ENCODE measurements around the gene RPL14. TPM values are rescaled to one million over a fixed set of nuclear protein-coding genes. Genes with fewer than 3 reads are reported as not detected.

RPL14 gene
- total RNA-seq (100 to 1,000 TPM; 149 to 615 TPM), polyA plus RNA-seq (ENCODE audit: insufficient read length in 2 of 2) (1,000 to 10,000 TPM; 1,071 to 1,146 TPM)
- long read RNA-seq, donor 1, full-length matches to known transcripts, result 435 of 489 reads
- long read RNA-seq, donor 1, partial matches to known transcripts, result 38 of 489 reads
- long read RNA-seq, donor 1, other reads (novel, unspliced or antisense), result 16 of 489 reads
- long read RNA-seq, donor 2, full-length matches to known transcripts, result 239 of 266 reads
- long read RNA-seq, donor 2, partial matches to known transcripts, result 27 of 266 reads
- long read RNA-seq, donor 2, other reads (novel, unspliced or antisense), result 0 of 266 reads
- long read RNA-seq, donor 3, full-length matches to known transcripts, result 300 of 364 reads
- long read RNA-seq, donor 3, partial matches to known transcripts, result 59 of 364 reads
- long read RNA-seq, donor 3, other reads (novel, unspliced or antisense), result 5 of 364 reads
- long read RNA-seq, donor 4, full-length matches to known transcripts, result 895 of 1,200 reads
- long read RNA-seq, donor 4, partial matches to known transcripts, result 277 of 1,200 reads
- long read RNA-seq, donor 4, other reads (novel, unspliced or antisense), result 28 of 1,200 reads

DNA sequence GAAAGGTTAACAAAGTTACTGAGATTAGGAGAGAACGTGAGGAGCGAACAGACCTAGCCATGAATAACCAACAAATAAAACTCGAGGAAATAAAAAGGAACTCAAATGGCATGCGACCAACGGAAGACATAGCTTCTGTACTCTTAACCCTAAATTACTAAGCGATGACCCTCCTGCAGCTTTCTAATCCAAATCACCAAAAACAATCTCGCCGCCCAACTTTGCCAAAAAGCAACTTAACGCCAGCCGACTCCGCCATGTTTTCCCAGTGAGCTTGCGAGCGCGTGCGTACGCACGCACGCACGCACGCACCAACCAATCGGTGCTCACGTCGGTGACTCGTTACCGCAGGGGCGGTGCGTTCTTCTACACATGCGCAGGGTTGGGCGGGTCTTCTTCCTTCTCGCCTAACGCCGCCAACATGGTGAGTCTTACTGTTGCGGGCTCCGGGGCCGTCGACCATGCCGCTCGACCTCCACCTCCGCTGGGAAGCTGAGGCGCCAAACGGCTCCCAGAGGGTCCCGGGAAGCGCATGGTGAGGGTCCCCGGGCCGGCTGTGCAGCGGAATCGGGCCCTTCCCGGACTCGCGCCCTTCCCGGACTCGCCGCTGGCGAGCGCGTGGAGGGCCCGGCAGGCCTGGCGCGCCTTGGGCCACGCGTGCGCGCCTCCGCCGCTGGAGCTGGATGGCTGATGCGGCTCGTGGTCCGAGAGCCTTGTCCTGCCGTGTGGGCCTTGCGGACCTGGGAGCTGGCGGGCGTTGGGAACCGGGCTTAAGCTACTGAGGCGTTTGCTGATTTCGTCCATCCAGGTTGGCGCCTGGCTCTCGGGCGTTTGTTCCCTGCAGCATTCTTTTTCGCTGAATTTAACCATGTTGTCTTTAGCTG, at the start of gene RPL14:
TSS of gene RPL14 (plus strand) at position 400 of the 884 bp plus-strand sequence. CDS start at position 533, 133 bp downstream.
- no peaks in the 10 kb centered on the region for H3K9me3 ChIP-seq (ENCODE audit: control insufficient read depth, insufficient read depth, low read length)
- peaks cover 28% of the 10 kb centered on the region for H3K36me3 ChIP-seq (ENCODE audit: control insufficient read depth, insufficient read depth, low read length)
- DNase-seq (ENCODE audit: low read depth in 4 of 6, low spot score in 6 of 6), result peak; percentile 85 to 99 (median 94)
- peak within 1 kb of the TSS; percentile 91 for H3K27ac ChIP-seq (ENCODE audit: low read depth, low read length)
- peak within 1 kb of the TSS; percentile 78 for H3K4me3 ChIP-seq (ENCODE audit: low read depth, low read length)
- WGBS (ENCODE audit: insufficient coverage), result under 1% methylated on average over 73 of the region's 79 CpGs
- H3K27me3 ChIP-seq (ENCODE audit: control insufficient read depth, insufficient read depth, low read length), result no peaks in the 10 kb centered on the region
- H3K4me1 ChIP-seq (ENCODE audit: control insufficient read depth, insufficient read depth, low read length), result peaks cover 13% of the 10 kb centered on the region

DNA sequence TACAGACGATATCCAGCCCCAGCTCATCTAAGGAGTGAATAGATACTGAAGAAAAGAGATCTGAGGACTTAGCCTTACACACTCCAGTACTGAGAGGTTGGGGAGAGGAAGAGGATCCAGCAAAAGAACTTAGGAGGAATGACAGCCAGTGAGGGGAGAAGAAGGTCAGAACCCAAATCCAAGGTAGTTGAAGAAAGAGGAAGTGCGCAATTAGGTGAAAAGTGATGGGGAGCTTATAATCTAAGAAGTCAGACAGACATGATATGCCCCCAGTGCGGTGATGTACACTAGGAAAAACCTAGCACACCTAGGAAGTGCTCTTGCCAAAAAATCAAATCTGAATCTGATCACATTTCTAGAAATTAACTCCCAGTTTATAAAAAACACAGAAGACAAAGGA, 49.5 kb upstream of the RPL14 start:
- H3K4me1 ChIP-seq (ENCODE audit: control insufficient read depth, insufficient read depth, low read length), result no peaks in the 10 kb centered on the region
- H3K27ac ChIP-seq (ENCODE audit: low read depth, low read length), result no peak overlapping the region
- DNase-seq (ENCODE audit: low read depth in 4 of 6, low spot score in 6 of 6), result no peak
- no peaks in the 10 kb centered on the region for H3K36me3 ChIP-seq (ENCODE audit: control insufficient read depth, insufficient read depth, low read length)
- H3K9me3 ChIP-seq (ENCODE audit: control insufficient read depth, insufficient read depth, low read length), result no peaks in the 10 kb centered on the region
- no peaks in the 10 kb centered on the region for H3K27me3 ChIP-seq (ENCODE audit: control insufficient read depth, insufficient read depth, low read length)
- 100% methylated on average over 2 of the region's 3 CpGs for whole genome bisulfite sequencing (ENCODE audit: insufficient coverage)
- H3K4me3 ChIP-seq (ENCODE audit: low read depth, low read length), result no peak overlapping the region

- no peaks in the 10 kb centered on the region for H3K36me3 ChIP-seq (ENCODE audit: control insufficient read depth, insufficient read depth, low read length)
- WGBS (ENCODE audit: insufficient coverage), result 89% methylated on average over 1 of the region's 1 CpG
- H3K9me3 ChIP-seq (ENCODE audit: control insufficient read depth, insufficient read depth, low read length), result no peaks in the 10 kb centered on the region
- no peaks in the 10 kb centered on the region for H3K4me1 ChIP-seq (ENCODE audit: control insufficient read depth, insufficient read depth, low read length)
- no peak overlapping the region for H3K27ac ChIP-seq (ENCODE audit: low read depth, low read length)
- H3K4me3 ChIP-seq (ENCODE audit: low read depth, low read length), result no peak overlapping the region
- DNase-seq (ENCODE audit: low read depth in 4 of 6, low spot score in 6 of 6), result peak in 1 of 6 donors; percentile 5
- H3K27me3 ChIP-seq (ENCODE audit: control insufficient read depth, insufficient read depth, low read length), result no peaks in the 10 kb centered on the region
These were observed 42.9 kb upstream of the RPL14 start for GRCh38 chr3:40414270-40414669.

GRCh38 chr3:40417845-40418543, 39.1 kb upstream of the RPL14 start:
- DNase-seq (ENCODE audit: low read depth in 4 of 6, low spot score in 6 of 6), result no peak
- H3K27ac ChIP-seq (ENCODE audit: low read depth, low read length), result no peak overlapping the region
- H3K36me3 ChIP-seq (ENCODE audit: control insufficient read depth, insufficient read depth, low read length), result no peaks in the 10 kb centered on the region
- no peak overlapping the region for H3K4me3 ChIP-seq (ENCODE audit: low read depth, low read length)
- H3K4me1 ChIP-seq (ENCODE audit: control insufficient read depth, insufficient read depth, low read length), result no peaks in the 10 kb centered on the region
- WGBS (ENCODE audit: insufficient coverage), result no CpG with 5 or more reads among the region's 2 CpGs
- H3K27me3 ChIP-seq (ENCODE audit: control insufficient read depth, insufficient read depth, low read length), result no peaks in the 10 kb centered on the region
- no peaks in the 10 kb centered on the region for H3K9me3 ChIP-seq (ENCODE audit: control insufficient read depth, insufficient read depth, low read length)

DNA sequence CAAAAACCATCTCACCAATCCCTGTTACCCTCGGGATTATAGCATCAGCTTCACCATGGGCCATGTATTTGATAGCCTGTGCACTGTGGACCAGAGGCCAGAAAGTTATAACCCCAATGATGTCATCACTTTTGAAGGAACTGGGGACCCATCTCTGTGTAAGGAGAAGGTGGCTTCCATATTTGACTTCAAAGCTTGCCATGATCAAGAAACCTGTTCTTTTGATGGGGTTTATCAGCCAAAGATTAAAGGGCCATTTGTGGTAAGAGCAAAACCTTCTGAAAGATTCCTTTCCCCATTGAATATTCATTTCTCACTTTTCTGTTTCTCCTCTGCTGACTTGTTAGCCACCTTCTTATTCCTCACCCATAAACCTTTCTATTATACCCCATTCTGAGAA, 34.3 kb upstream of the RPL14 start:
- no peak for DNase-seq (ENCODE audit: low read depth in 4 of 6, low spot score in 6 of 6)
- WGBS (ENCODE audit: insufficient coverage), result no CpG with 5 or more reads among the region's 1 CpG
- Histone ChIP-seq H3K36me3 (ENCODE audit: control insufficient read depth, insufficient read depth, low read length) (no peaks in the 10 kb centered on the region), H3K27ac (ENCODE audit: low read depth, low read length) (no peak overlapping the region), H3K4me3 (ENCODE audit: low read depth, low read length) (no peak overlapping the region), H3K9me3 (ENCODE audit: control insufficient read depth, insufficient read depth, low read length) (no peaks in the 10 kb centered on the region), H3K27me3 (ENCODE audit: control insufficient read depth, insufficient read depth, low read length) (no peaks in the 10 kb centered on the region), H3K4me1 (ENCODE audit: control insufficient read depth, insufficient read depth, low read length) (no peaks in the 10 kb centered on the region)

DNA sequence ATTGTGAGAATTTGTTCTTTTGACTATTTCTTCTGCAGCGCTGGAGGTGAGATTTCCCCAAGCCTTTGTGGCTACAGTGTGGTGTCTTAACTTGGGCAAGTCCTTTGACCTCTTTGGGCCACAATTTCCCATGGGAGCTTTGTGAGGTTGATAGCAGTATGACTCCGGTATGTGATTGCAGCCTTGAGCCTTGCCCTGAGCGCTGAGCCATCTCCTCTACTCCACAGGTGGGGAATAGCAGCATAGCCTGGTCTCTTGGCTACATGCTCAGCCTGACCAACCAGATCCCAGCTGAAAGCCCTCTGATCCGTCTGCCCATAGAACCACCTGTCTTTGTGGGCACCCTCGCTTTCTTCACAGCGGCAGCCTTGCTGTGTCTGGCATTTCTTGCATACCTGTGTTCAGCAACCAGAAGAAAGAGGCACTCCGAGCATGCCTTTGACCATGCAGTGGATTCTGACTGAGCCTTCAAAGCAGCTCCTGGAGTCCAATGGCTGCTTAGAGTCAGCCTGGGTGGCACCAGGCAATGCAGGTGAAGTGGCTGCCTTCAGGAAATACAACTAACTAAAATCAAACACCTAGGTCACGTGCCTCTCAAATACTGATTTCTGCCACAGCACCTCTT, 30.0 kb upstream of the RPL14 start:
- DNase-seq (ENCODE audit: low read depth in 4 of 6, low spot score in 6 of 6), result no peak
- WGBS (ENCODE audit: insufficient coverage), result 87% methylated on average over 7 of the region's 8 CpGs
- Histone ChIP-seq H3K9me3 (ENCODE audit: control insufficient read depth, insufficient read depth, low read length) (no peaks in the 10 kb centered on the region), H3K4me1 (ENCODE audit: control insufficient read depth, insufficient read depth, low read length) (no peaks in the 10 kb centered on the region), H3K36me3 (ENCODE audit: control insufficient read depth, insufficient read depth, low read length) (no peaks in the 10 kb centered on the region), H3K4me3 (ENCODE audit: low read depth, low read length) (no peak overlapping the region), H3K27me3 (ENCODE audit: control insufficient read depth, insufficient read depth, low read length) (no peaks in the 10 kb centered on the region), H3K27ac (ENCODE audit: low read depth, low read length) (no peak overlapping the region)

DNA sequence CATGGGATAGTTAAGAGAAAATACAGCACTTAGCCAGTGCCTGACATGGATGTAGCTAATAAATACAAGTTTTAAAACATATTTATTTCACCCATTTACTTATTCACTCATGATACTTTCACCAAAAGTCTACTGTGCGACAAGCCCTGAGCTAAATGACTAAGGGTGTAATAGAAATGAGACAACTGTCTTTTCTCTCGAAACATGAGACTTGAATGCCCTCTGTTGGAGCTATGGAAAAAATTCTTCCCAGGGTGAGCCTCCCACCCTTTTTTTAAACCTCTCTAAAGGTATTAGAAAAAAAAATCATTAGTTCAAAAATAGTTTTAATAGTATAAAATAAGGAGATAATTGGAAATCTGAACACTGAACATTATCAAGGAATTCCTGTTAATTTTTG, 24.3 kb upstream of the RPL14 start:
- no peaks in the 10 kb centered on the region for H3K27me3 ChIP-seq (ENCODE audit: control insufficient read depth, insufficient read depth, low read length)
- H3K4me3 ChIP-seq (ENCODE audit: low read depth, low read length), result no peak overlapping the region
- DNase-seq (ENCODE audit: low read depth in 4 of 6, low spot score in 6 of 6), result peak in 1 of 6 donors; percentile 3
- no peak overlapping the region for H3K27ac ChIP-seq (ENCODE audit: low read depth, low read length)
- H3K36me3 ChIP-seq (ENCODE audit: control insufficient read depth, insufficient read depth, low read length), result no peaks in the 10 kb centered on the region
- H3K4me1 ChIP-seq (ENCODE audit: control insufficient read depth, insufficient read depth, low read length), result no peaks in the 10 kb centered on the region
- no peaks in the 10 kb centered on the region for H3K9me3 ChIP-seq (ENCODE audit: control insufficient read depth, insufficient read depth, low read length)
- WGBS (ENCODE audit: insufficient coverage), result no CpG with 5 or more reads among the region's 2 CpGs

GRCh38 chr3:40437889-40438288, 19.2 kb upstream of the RPL14 start:
- Histone ChIP-seq H3K4me3 (ENCODE audit: low read depth, low read length) (no peak overlapping the region), H3K27me3 (ENCODE audit: control insufficient read depth, insufficient read depth, low read length) (no peaks in the 10 kb centered on the region), H3K9me3 (ENCODE audit: control insufficient read depth, insufficient read depth, low read length) (no peaks in the 10 kb centered on the region), H3K27ac (ENCODE audit: low read depth, low read length) (no peak overlapping the region), H3K36me3 (ENCODE audit: control insufficient read depth, insufficient read depth, low read length) (no peaks in the 10 kb centered on the region), H3K4me1 (ENCODE audit: control insufficient read depth, insufficient read depth, low read length) (no peaks in the 10 kb centered on the region)
- no CpG with 5 or more reads among the region's 5 CpGs for WGBS (ENCODE audit: insufficient coverage)
- DNase-seq (ENCODE audit: low read depth in 4 of 6, low spot score in 6 of 6), result no peak

GRCh38 chr3:40445062-40445461, 12.1 kb upstream of the RPL14 start:
- H3K27ac ChIP-seq (ENCODE audit: low read depth, low read length), result no peak overlapping the region
- peaks cover 9% of the 10 kb centered on the region for H3K36me3 ChIP-seq (ENCODE audit: control insufficient read depth, insufficient read depth, low read length)
- DNase-seq (ENCODE audit: low read depth in 4 of 6, low spot score in 6 of 6), result no peak
- no peaks in the 10 kb centered on the region for H3K4me1 ChIP-seq (ENCODE audit: control insufficient read depth, insufficient read depth, low read length)
- no peak overlapping the region for H3K4me3 ChIP-seq (ENCODE audit: low read depth, low read length)
- 96% methylated on average over 7 of the region's 9 CpGs for WGBS (ENCODE audit: insufficient coverage)
- H3K9me3 ChIP-seq (ENCODE audit: control insufficient read depth, insufficient read depth, low read length), result no peaks in the 10 kb centered on the region
- no peaks in the 10 kb centered on the region for H3K27me3 ChIP-seq (ENCODE audit: control insufficient read depth, insufficient read depth, low read length)

Data from spinal cord (tissue), 10 donors.